Activated CD8-positive, alpha-beta memory T cell treated with anti-CD3 and anti-CD28 coated beads, Interleukin-2, amount 50 U/mL, for 4 hours (primary cell): ENCODE data around the gene MTRR.

Experiments used
- DNase-seq: peaks from one replicate; pipeline ENCODE4 v3.0.0-alpha.2; 2020

The MTRR gene

GRCh38 chr5:7857926-7858632 is 10.9 kb upstream of the MTRR start:
- DNase-seq: no peak

GRCh38 chr5:7866196-7866595 is 2.8 kb upstream of the MTRR start:
- DNase-seq: no peak

- no peak for DNase-seq
Measured at GRCh38 chr5:7867260-7867659, 1.7 kb upstream of the MTRR start.

GRCh38 chr5:7868427-7868772 is 548 bp upstream of the MTRR start:
- DNase-seq: no peak

- DNase-seq: no peak
Measured at GRCh38 chr5:7869474-7870136, 657 bp downstream of the MTRR start.

- no peak for DNase-seq
Measured at GRCh38 chr5:7871653-7872052, 2.7 kb downstream of the MTRR start.

GRCh38 chr5:7872517-7873130 is 3.7 kb downstream of the MTRR start:
- no peak for DNase-seq

- no peak for DNase-seq
Measured at GRCh38 chr5:7873216-7873615, 4.3 kb downstream of the MTRR start.

GRCh38 chr5:7874639-7875038 is 5.7 kb downstream of the MTRR start:
- DNase-seq: no peak

- DNase-seq: no peak
Measured at GRCh38 chr5:7875151-7875550, 6.2 kb downstream of the MTRR start.

- DNase-seq: no peak
Measured at GRCh38 chr5:7876867-7877266, 7.9 kb downstream of the MTRR start.

GRCh38 chr5:7877851-7878250 is 8.9 kb downstream of the MTRR start:
- no peak for DNase-seq

- DNase-seq: no peak
Measured at GRCh38 chr5:7878381-7878873, 9.5 kb downstream of the MTRR start.

GRCh38 chr5:7881091-7881490 is 12.1 kb downstream of the MTRR start:
- DNase-seq: no peak

GRCh38 chr5:7881816-7882215 is 12.9 kb downstream of the MTRR start:
- no peak for DNase-seq

GRCh38 chr5:7882926-7883325 is 14.0 kb downstream of the MTRR start:
- DNase-seq: no peak

- DNase-seq: no peak
Measured at GRCh38 chr5:7884491-7885267, 15.7 kb downstream of the MTRR start.

- no peak for DNase-seq
Measured at GRCh38 chr5:7886849-7887475, 18.0 kb downstream of the MTRR start.

GRCh38 chr5:7888901-7889300 is 20.0 kb downstream of the MTRR start:
- DNase-seq: no peak

GRCh38 chr5:7894439-7894838 is 25.5 kb downstream of the MTRR start:
- no peak for DNase-seq

GRCh38 chr5:7894860-7895259 is 25.9 kb downstream of the MTRR start:
- DNase-seq: no peak

GRCh38 chr5:7897014-7897600 is 28.2 kb downstream of the MTRR start:
- peak; percentile 32 for DNase-seq

GRCh38 chr5:7902201-7902600 is 33.3 kb downstream of the MTRR start:
- DNase-seq: no peak
